Measurements from ENCODE around the gene TM4SF18.

DNA sequence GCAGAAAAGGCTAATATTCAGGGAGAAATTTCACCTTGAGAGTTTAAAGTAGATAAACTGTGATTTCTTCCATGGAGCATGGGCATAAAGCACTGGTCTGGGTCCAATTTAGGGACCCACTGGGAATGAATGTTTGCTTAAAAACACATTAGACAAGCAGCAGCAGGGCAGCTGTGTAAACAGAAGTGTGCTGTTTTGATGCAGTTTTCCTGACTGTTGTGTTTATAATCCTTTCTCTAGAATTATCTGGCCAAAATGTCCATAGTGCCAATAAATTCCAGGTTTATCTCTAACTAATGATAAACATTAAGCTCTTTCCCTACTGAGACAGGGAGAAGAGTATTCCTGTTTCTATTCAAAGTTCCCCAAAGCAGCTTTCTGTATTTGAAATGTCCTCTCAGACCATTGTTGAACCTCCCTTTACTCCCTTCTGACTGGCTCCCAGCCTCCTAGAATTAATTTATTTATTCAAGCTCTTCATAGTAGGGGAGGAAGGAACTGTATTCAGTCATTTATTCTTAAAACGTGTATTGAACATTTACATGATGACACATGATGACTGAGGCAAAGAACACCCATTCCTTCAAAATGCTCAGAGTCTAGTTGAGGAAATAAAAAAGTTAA is 7.0 kb upstream of the TM4SF18 start:
- TF ChIP-seq EZH2 (IDR thresholded peaks at IDR 0.05; ENCODE audit: low read depth) (no peak), CTCF (conservative IDR thresholded peaks at IDR 0.05) (no peak)

All from PC-9 (cell line).